Trophoblast cell (in vitro differentiated cells and primary cell): ENCODE measurements around the gene APELA.
A peak's percentile ranks its signal among the peaks of the same experiment; 100 is the strongest.
"Not testable (repeated sequence)": the region's sequence is repeated elsewhere in the genome, so short reads cannot be mapped to it uniquely, and the experiment has no call there.

Source experiments
- DNase-seq, 2 donors: peaks; one replicate each; pipeline ENCODE4 v3.0.0-alpha.2; 2016
- H2AFZ ChIP-seq: 2 replicates; pipeline ENCODE4 v1.6.1; 2013; ENCODE audit warnings: low read length, moderate library complexity, mild to moderate bottlenecking; ENCODE audit not compliant: insufficient read depth, poor library complexity
- H2AK5ac ChIP-seq: 2 replicates; pipeline ENCODE4 v1.6.1; 2013; ENCODE audit warnings: mild to moderate bottlenecking, low read length
- H2BK120ac ChIP-seq: 2 replicates; pipeline ENCODE4 v1.6.1; 2013; ENCODE audit warnings: low read length, mild to moderate bottlenecking, moderate library complexity; ENCODE audit not compliant: insufficient read depth, poor library complexity
- H2BK12ac ChIP-seq: 2 replicates; pipeline ENCODE4 v1.6.1; 2013; ENCODE audit warnings: mild to moderate bottlenecking, low read length, moderate library complexity
- H2BK5ac ChIP-seq: 2 replicates; pipeline ENCODE4 v1.6.1; 2013; ENCODE audit warnings: low read length, low read depth, moderate library complexity, mild to moderate bottlenecking; ENCODE audit not compliant: poor library complexity
- H3K14ac ChIP-seq: 2 replicates; pipeline ENCODE4 v1.6.1; 2013; ENCODE audit warnings: mild to moderate bottlenecking, low read length
- H3K18ac ChIP-seq: 2 replicates; pipeline ENCODE4 v1.6.1; 2013; ENCODE audit warnings: mild to moderate bottlenecking, low read length
- H3K23ac ChIP-seq: 2 replicates; pipeline ENCODE4 v1.6.1; 2013; ENCODE audit warnings: low read length
- H3K27ac ChIP-seq: 2 replicates; pipeline ENCODE4 v1.5.1; 2013; ENCODE audit warnings: low read depth, mild to moderate bottlenecking, inconsistent platforms, low read length, moderate library complexity
- H3K27me3 ChIP-seq: 2 replicates; pipeline ENCODE4 v1.6.1; 2013; ENCODE audit warnings: inconsistent platforms, mild to moderate bottlenecking, low read length, moderate library complexity; ENCODE audit not compliant: insufficient read depth
- H3K36me3 ChIP-seq, 2 experiments: 1 replicate in 1 of 2; 2 replicates in 1 of 2; pipeline ENCODE4 v1.6.1; 2013; ENCODE audit warnings: low read length in 2 of 2, mild to moderate bottlenecking in 2 of 2, moderate library complexity in 1 of 2; ENCODE audit not compliant: insufficient read depth in 2 of 2, control insufficient read depth in 1 of 2
- H3K4ac ChIP-seq: 2 replicates; pipeline ENCODE4 v1.6.1; 2013; ENCODE audit warnings: low read depth, mild to moderate bottlenecking, low read length, moderate library complexity
- H3K4me1 ChIP-seq, 2 experiments: 1 replicate in 1 of 2; 2 replicates in 1 of 2; pipeline ENCODE4 v1.6.1; 2013; ENCODE audit warnings: low read length in 2 of 2, mild to moderate bottlenecking in 2 of 2, moderate library complexity in 1 of 2; ENCODE audit not compliant: insufficient read depth in 2 of 2, control insufficient read depth in 1 of 2
- H3K4me2 ChIP-seq: 2 replicates; pipeline ENCODE4 v1.6.1; 2013; ENCODE audit warnings: inconsistent platforms, mild to moderate bottlenecking, low read length, moderate library complexity
- H3K4me3 ChIP-seq: 2 replicates; pipeline ENCODE4 v1.5.1; 2013; ENCODE audit warnings: mild to moderate bottlenecking, low read depth, low read length, inconsistent platforms
- H3K79me1 ChIP-seq: one replicate; pipeline ENCODE4 v1.6.1; 2013; ENCODE audit warnings: low read length
- H3K79me2 ChIP-seq: 2 replicates; pipeline ENCODE4 v1.6.1; 2013; ENCODE audit warnings: low read length, mild to moderate bottlenecking; ENCODE audit not compliant: control insufficient read depth, insufficient read depth, poor library complexity
- H3K9ac ChIP-seq: 2 replicates; pipeline ENCODE4 v1.6.1; 2013; ENCODE audit warnings: mild to moderate bottlenecking, low read length
- H3K9me3 ChIP-seq: 2 replicates; pipeline ENCODE4 v1.6.1; 2013; ENCODE audit warnings: low read depth, mild to moderate bottlenecking, control low read depth, inconsistent platforms, low read length; ENCODE audit not compliant: insufficient read depth
- H4K12ac ChIP-seq: 2 replicates; pipeline ENCODE4 v1.6.1; 2013; ENCODE audit warnings: low read depth, mild to moderate bottlenecking, low read length, moderate library complexity
- H4K8ac ChIP-seq: 2 replicates; pipeline ENCODE4 v1.6.1; 2013; ENCODE audit warnings: low read depth, mild to moderate bottlenecking, low read length, moderate library complexity
- H4K91ac ChIP-seq: one replicate; pipeline ENCODE4 v1.6.1; 2013; ENCODE audit warnings: low read depth, mild to moderate bottlenecking, low read length, moderate library complexity
- WGBS: extraction: QIAGEN DNeasy Blood & Tissue Kit; methylation state at CpG from one replicate; pipeline ENCODE4 v1.1.7; 2013; ENCODE audit warnings: missing lambda C conversion rate; ENCODE audit not compliant: insufficient read length, insufficient coverage; ENCODE audit errors: extremely low coverage; 5-methylcytosine and 5-hydroxymethylcytosine counted together

APELA gene

GRCh38 chr4:164918956-164919355 is 42.0 kb downstream of the APELA start:
- WGBS: no CpG with 5 or more reads among the region's 3 CpGs

GRCh38 chr4:164924670-164925238 is 47.8 kb downstream of the APELA start:
- no peak overlapping the region for H2BK120ac ChIP-seq

More at GRCh38 chr4:164918956-164919355, 42.0 kb downstream of the APELA start:
- Histone ChIP-seq H2AK5ac (no peak overlapping the region), H3K79me2 (no peaks in the 10 kb centered on the region), H2AFZ (no peak overlapping the region), H3K9me3 (no peaks in the 10 kb centered on the region), H3K27me3 (no peaks in the 10 kb centered on the region), H3K4me3 (no peak overlapping the region), H3K4ac (no peak overlapping the region), H2BK5ac (no peak overlapping the region), H3K79me1 (no peaks in the 10 kb centered on the region), H2BK12ac (no peak overlapping the region), H3K36me3 (no peaks in the 10 kb centered on the region), H4K12ac (no peak overlapping the region), H3K14ac (no peak overlapping the region), H3K4me1 (no peaks in the 10 kb centered on the region), H3K23ac (no peak overlapping the region), H3K27ac (no peak overlapping the region), H4K8ac (no peak overlapping the region), H3K18ac (no peak overlapping the region), H3K9ac (no peak overlapping the region), H2BK120ac (no peak overlapping the region), H4K91ac (no peak overlapping the region), H3K4me2 (no peak overlapping the region)
- no peak for DNase-seq

GRCh38 chr4:164926301-164926700 is 49.3 kb downstream of the APELA start:
- no CpG with 5 or more reads among the region's 2 CpGs for WGBS
- Histone ChIP-seq H3K9ac (no peak overlapping the region), H3K27me3 (no peaks in the 10 kb centered on the region), H4K12ac (no peak overlapping the region), H2BK5ac (no peak overlapping the region), H3K79me1 (no peaks in the 10 kb centered on the region), H4K8ac (no peak overlapping the region), H2BK12ac (no peak overlapping the region), H3K23ac (no peak overlapping the region), H3K27ac (no peak overlapping the region), H4K91ac (no peak overlapping the region), H2AFZ (no peak overlapping the region), H3K14ac (no peak overlapping the region), H3K4me1 (no peaks in the 10 kb centered on the region), H3K4ac (no peak overlapping the region), H3K36me3 (no peaks in the 10 kb centered on the region), H3K4me2 (no peak overlapping the region), H2AK5ac (no peak overlapping the region), H3K79me2 (no peaks in the 10 kb centered on the region), H3K18ac (no peak overlapping the region), H3K9me3 (peaks cover 2% of the 10 kb centered on the region), H3K4me3 (no peak overlapping the region), H2BK120ac (no peak overlapping the region)
- DNase-seq: peak; percentile 62 to 84

More at GRCh38 chr4:164924670-164925238, 47.8 kb downstream of the APELA start:
- H3K4me3 ChIP-seq: no peak overlapping the region
- H3K23ac ChIP-seq: no peak overlapping the region
- H3K36me3 ChIP-seq: no peaks in the 10 kb centered on the region
- H3K79me2 ChIP-seq: no peaks in the 10 kb centered on the region
- H2BK12ac ChIP-seq: no peak overlapping the region
- no peak overlapping the region for H4K12ac ChIP-seq
- no peak overlapping the region for H3K18ac ChIP-seq
- no peak overlapping the region for H3K14ac ChIP-seq
- no peak overlapping the region for H2BK5ac ChIP-seq
- no peak overlapping the region for H3K27ac ChIP-seq
- no CpG with 5 or more reads among the region's 3 CpGs for WGBS
- H3K4me1 ChIP-seq: no peaks in the 10 kb centered on the region
- no peak overlapping the region for H4K91ac ChIP-seq
- peak in 1 of 2 donors; percentile 47 for DNase-seq
- no peaks in the 10 kb centered on the region for H3K79me1 ChIP-seq
- no peak overlapping the region for H4K8ac ChIP-seq
- H3K9ac ChIP-seq: no peak overlapping the region
- no peaks in the 10 kb centered on the region for H3K27me3 ChIP-seq
- no peak overlapping the region for H3K4ac ChIP-seq
- no peak overlapping the region for H3K4me2 ChIP-seq
- H2AFZ ChIP-seq: no peak overlapping the region
- peaks cover 2% of the 10 kb centered on the region for H3K9me3 ChIP-seq
- no peak overlapping the region for H2AK5ac ChIP-seq

GRCh38 chr4:164927101-164927500 is 50.1 kb downstream of the APELA start:
- H3K18ac ChIP-seq, H3K9ac ChIP-seq, H4K8ac ChIP-seq, H4K91ac ChIP-seq, H3K79me2 ChIP-seq, H3K36me3 ChIP-seq, H3K14ac ChIP-seq, H2AK5ac ChIP-seq, H2BK5ac ChIP-seq, H2BK12ac ChIP-seq, H3K4ac ChIP-seq, H4K12ac ChIP-seq, H3K27ac ChIP-seq, H3K27me3 ChIP-seq, H3K4me2 ChIP-seq, H2AFZ ChIP-seq, H3K79me1 ChIP-seq, H3K9me3 ChIP-seq, H2BK120ac ChIP-seq, H3K4me3 ChIP-seq, H3K23ac ChIP-seq, H3K4me1 ChIP-seq: not testable (repeated sequence)
- peak in 1 of 2 donors; percentile 42 for DNase-seq
- no CpG with 5 or more reads among the region's 2 CpGs for WGBS
